BE2C (cell line): ENCODE data around the gene TXNRD1.

Source experiments
- DNase-seq: peaks from one replicate; pipeline ENCODE4 v3.0.0-alpha.2; 2020
- H3K27me3 ChIP-seq: fragments of 250-450 bp; sonication (Bioruptor Pico); 2 replicates; pipeline ENCODE4 v1.5.1; 2020; ENCODE audit warnings: mild to moderate bottlenecking
- H3K36me3 ChIP-seq: fragments of 250-450 bp; sonication (Bioruptor Pico); 2 replicates; pipeline ENCODE4 v1.5.1; 2020; ENCODE audit warnings: mild to moderate bottlenecking
- H3K4me1 ChIP-seq: fragments of 250-450 bp; sonication (Bioruptor Pico); 2 replicates; pipeline ENCODE4 v1.5.1; 2020
- H3K4me3 ChIP-seq: 2 replicates; pipeline ENCODE4 v1.5.1; 2011; ENCODE audit warnings: low read depth, low read length
- H3K9me3 ChIP-seq: fragments of 250-450 bp; sonication (Bioruptor Pico); 2 replicates; pipeline ENCODE4 v1.5.1; 2020
- TF ChIP-seq, protein P1 (sequence below): IDR thresholded peaks from 2 replicates; pipeline ENCODE4 v1.5.1; 2012; ENCODE audit warnings: mild to moderate bottlenecking, low read depth, low read length

TXNRD1 gene

GRCh38 chr12:104249898-104250297, 34.3 kb downstream of the TXNRD1 start:
- H3K4me3 ChIP-seq, result no peak overlapping the region
- no peaks in the 10 kb centered on the region; the same call in 1 of the 2 replicates for H3K9me3 ChIP-seq
- peaks cover 2% of the 10 kb centered on the region; the same call in 1 of the 2 replicates for H3K4me1 ChIP-seq
- TF ChIP-seq, protein P1, sequence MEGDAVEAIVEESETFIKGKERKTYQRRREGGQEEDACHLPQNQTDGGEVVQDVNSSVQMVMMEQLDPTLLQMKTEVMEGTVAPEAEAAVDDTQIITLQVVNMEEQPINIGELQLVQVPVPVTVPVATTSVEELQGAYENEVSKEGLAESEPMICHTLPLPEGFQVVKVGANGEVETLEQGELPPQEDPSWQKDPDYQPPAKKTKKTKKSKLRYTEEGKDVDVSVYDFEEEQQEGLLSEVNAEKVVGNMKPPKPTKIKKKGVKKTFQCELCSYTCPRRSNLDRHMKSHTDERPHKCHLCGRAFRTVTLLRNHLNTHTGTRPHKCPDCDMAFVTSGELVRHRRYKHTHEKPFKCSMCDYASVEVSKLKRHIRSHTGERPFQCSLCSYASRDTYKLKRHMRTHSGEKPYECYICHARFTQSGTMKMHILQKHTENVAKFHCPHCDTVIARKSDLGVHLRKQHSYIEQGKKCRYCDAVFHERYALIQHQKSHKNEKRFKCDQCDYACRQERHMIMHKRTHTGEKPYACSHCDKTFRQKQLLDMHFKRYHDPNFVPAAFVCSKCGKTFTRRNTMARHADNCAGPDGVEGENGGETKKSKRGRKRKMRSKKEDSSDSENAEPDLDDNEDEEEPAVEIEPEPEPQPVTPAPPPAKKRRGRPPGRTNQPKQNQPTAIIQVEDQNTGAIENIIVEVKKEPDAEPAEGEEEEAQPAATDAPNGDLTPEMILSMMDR, result no peak
- H3K36me3 ChIP-seq, result no peaks in the 10 kb centered on the region
- H3K27me3 ChIP-seq, result no peaks in the 10 kb centered on the region
- DNase-seq, result no peak

DNA sequence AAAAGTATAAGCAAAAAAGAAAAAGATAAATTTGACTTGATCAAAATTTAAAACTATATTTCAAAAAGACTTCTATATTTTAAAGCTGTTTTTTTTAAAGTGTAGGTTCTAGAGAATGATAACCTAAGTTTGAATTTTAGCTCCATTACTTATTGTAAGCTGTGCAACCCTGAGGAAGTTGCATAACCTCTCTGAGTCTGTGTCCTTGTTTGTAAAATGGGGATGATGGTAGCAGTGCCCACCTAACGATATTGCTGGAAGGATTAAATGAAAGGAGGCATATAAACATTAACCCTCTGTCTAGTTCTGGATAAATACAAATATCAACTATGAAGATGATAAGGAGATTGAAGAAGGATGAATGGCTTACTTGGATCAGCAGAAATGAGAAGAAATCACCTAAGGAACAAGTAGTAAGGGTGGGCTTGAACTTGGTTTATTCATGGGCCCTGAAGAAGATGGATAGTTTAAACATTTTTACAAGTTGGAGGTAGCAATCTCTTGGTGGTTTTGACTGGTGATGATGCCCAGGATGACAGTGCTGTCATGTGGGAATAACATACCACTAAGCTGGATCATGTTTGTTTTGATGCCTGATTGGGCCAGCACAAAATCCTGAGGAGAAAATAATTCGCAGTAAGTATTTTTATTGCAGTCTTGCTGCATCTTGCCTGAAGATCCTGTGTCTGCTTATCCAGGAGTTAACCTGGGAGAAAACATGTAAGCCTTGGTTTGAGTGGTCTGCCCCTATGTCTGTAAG, 35.0 kb downstream of the TXNRD1 start:
- Histone ChIP-seq H3K36me3 (no peaks in the 10 kb centered on the region), H3K27me3 (no peaks in the 10 kb centered on the region), H3K9me3 (no peaks in the 10 kb centered on the region; the same call in 1 of the 2 replicates), H3K4me3 (no peak overlapping the region), H3K4me1 (peaks cover 2% of the 10 kb centered on the region; the same call in 1 of the 2 replicates)
- TF ChIP-seq, protein P1, result no peak
- no peak for DNase-seq

- Histone ChIP-seq H3K9me3 (no peaks in the 10 kb centered on the region; the same call in 1 of the 2 replicates), H3K36me3 (no peaks in the 10 kb centered on the region), H3K27me3 (no peaks in the 10 kb centered on the region), H3K4me3 (no peak overlapping the region), H3K4me1 (peaks cover 2% of the 10 kb centered on the region; the same call in 1 of the 2 replicates)
- TF ChIP-seq, protein P1, result no peak
- no peak for DNase-seq
Observed at GRCh38 chr12:104257913-104258472, 42.4 kb downstream of the TXNRD1 start.

- Histone ChIP-seq H3K4me3 (no peak overlapping the region), H3K4me1 (no peaks in the 10 kb centered on the region), H3K27me3 (no peaks in the 10 kb centered on the region), H3K9me3 (no peaks in the 10 kb centered on the region), H3K36me3 (no peaks in the 10 kb centered on the region)
- DNase-seq, result no peak
- TF ChIP-seq, protein P1, result no peak
Observed at GRCh38 chr12:104258476-104259067, 43.0 kb downstream of the TXNRD1 start.

DNA sequence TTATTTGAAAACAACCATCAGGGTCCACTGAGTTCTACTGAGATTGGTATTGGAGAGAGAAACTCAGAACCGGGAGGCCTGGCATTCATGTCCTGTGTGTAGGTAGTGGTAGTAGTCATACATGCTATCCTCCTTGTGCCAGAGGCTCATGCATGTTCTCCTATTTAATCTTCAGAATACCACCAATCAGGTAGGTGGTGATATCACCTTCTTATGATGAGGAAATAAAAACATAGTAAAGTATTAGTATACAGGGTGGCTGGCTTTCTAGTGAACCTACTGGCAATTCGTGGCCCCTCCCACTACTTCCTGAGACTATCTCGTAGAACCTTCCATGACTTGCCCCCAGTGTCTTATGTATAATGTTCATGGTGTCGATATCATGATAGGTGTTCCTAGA, 47.4 kb downstream of the TXNRD1 start:
- Histone ChIP-seq H3K36me3 (no peaks in the 10 kb centered on the region), H3K4me3 (no peak overlapping the region), H3K27me3 (no peaks in the 10 kb centered on the region), H3K9me3 (no peaks in the 10 kb centered on the region), H3K4me1 (no peaks in the 10 kb centered on the region)
- no peak for DNase-seq
- TF ChIP-seq, protein P1, result no peak
